HG03342 (cell line): ENCODE results near the gene KIF3C.
"Not testable (repeated sequence)": the region's sequence is repeated elsewhere in the genome, so short reads cannot be mapped to it uniquely, and the experiment has no call there.

Experiments used
- ATAC-seq: cut with Tn5 transposase; IDR thresholded peaks from one replicate; pipeline ENCODE4 v1.9.1; 2021; ENCODE audit warnings: mild to moderate bottlenecking, moderate library complexity; ENCODE audit not compliant: unreplicated experiment

KIF3C gene

GRCh38 chr2:25920786-25921415 lies 61.4 kb downstream of the KIF3C start:
- ATAC-seq = no peak

GRCh38 chr2:25920336-25920735 lies 62.0 kb downstream of the KIF3C start:
- no peak for ATAC-seq

- no peak for ATAC-seq
Measured at GRCh38 chr2:25917832-25918231, 64.5 kb downstream of the KIF3C start.

- ATAC-seq = not testable (repeated sequence)
Measured at GRCh38 chr2:25917411-25917810, 64.9 kb downstream of the KIF3C start.

GRCh38 chr2:25915944-25916772 lies 66.1 kb downstream of the KIF3C start:
- not testable (repeated sequence) for ATAC-seq

- not testable (repeated sequence) for ATAC-seq
Measured at GRCh38 chr2:25915411-25915810, 66.9 kb downstream of the KIF3C start.

GRCh38 chr2:25913696-25913973 lies 68.7 kb downstream of the KIF3C start:
- ATAC-seq = not testable (repeated sequence)

GRCh38 chr2:25912851-25913695 lies 69.2 kb downstream of the KIF3C start:
- ATAC-seq = no peak

- ATAC-seq = not testable (repeated sequence)
Measured at GRCh38 chr2:25909574-25909973, 72.7 kb downstream of the KIF3C start.

GRCh38 chr2:25905126-25905525 lies 77.2 kb downstream of the KIF3C start:
- ATAC-seq = no peak

GRCh38 chr2:25903216-25903776 lies 79.0 kb downstream of the KIF3C start:
- ATAC-seq = no peak

GRCh38 chr2:25899404-25899970 lies 82.8 kb downstream of the KIF3C start:
- ATAC-seq = no peak

- no peak for ATAC-seq
Measured at GRCh38 chr2:25897506-25897905, 84.8 kb downstream of the KIF3C start.

- ATAC-seq = not testable (repeated sequence)
Measured at GRCh38 chr2:25896308-25896707, 86.0 kb downstream of the KIF3C start.

- ATAC-seq = no peak
Measured at GRCh38 chr2:25895610-25896009, 86.7 kb downstream of the KIF3C start.

GRCh38 chr2:25895018-25895417 lies 87.3 kb downstream of the KIF3C start:
- ATAC-seq = no peak

- ATAC-seq = no peak
Measured at GRCh38 chr2:25894135-25894830, 88.0 kb downstream of the KIF3C start.

- ATAC-seq = no peak
Measured at GRCh38 chr2:25891672-25892071, 90.6 kb downstream of the KIF3C start.

- ATAC-seq = no peak
Measured at GRCh38 chr2:25887624-25888242, 94.6 kb downstream of the KIF3C start.

- ATAC-seq = no peak
Measured at GRCh38 chr2:25885933-25886332, 96.4 kb downstream of the KIF3C start.
